Tibial nerve (tissue), 3 donors: Measurements from ENCODE around the gene BAAT.

ENCODE experiments used
- POLR2A ChIP-seq, 2 donors: fragments of 450-650 bp; IDR thresholded peaks; one replicate each; pipeline ENCODE4 v1.6.1; 2017; ENCODE audit warnings: antibody characterized with exemption in 2 of 2, mild to moderate bottlenecking in 2 of 2, moderate library complexity in 2 of 2
- TF ChIP-seq, protein P1 (sequence below), 5 experiments: fragments of 200-600 bp in 3 of 5; fragments of 450-650 bp in 2 of 5; sonication (generic) in 3 of 5; IDR thresholded peaks; one replicate each; pipeline ENCODE4 v1.5.1; 2016 to 2019; ENCODE audit warnings: antibody characterized with exemption in 5 of 5, mild to moderate bottlenecking in 3 of 5, moderate library complexity in 2 of 5

GRCh38 chr9:101372327-101373118 lies 12.3 kb downstream of the BAAT start:
- TF ChIP-seq, protein P1, sequence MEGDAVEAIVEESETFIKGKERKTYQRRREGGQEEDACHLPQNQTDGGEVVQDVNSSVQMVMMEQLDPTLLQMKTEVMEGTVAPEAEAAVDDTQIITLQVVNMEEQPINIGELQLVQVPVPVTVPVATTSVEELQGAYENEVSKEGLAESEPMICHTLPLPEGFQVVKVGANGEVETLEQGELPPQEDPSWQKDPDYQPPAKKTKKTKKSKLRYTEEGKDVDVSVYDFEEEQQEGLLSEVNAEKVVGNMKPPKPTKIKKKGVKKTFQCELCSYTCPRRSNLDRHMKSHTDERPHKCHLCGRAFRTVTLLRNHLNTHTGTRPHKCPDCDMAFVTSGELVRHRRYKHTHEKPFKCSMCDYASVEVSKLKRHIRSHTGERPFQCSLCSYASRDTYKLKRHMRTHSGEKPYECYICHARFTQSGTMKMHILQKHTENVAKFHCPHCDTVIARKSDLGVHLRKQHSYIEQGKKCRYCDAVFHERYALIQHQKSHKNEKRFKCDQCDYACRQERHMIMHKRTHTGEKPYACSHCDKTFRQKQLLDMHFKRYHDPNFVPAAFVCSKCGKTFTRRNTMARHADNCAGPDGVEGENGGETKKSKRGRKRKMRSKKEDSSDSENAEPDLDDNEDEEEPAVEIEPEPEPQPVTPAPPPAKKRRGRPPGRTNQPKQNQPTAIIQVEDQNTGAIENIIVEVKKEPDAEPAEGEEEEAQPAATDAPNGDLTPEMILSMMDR (IDR thresholded peaks at IDR 0.05) = no peak
- TF ChIP-seq POLR2A (IDR thresholded peaks at IDR 0.05) = no peak
